Kidney capillary endothelial cell (primary cell): ENCODE measurements around the gene TLE6.
"Not testable (repeated sequence)": the region's sequence is repeated elsewhere in the genome, so short reads cannot be mapped to it uniquely, and the experiment has no call there.

Experiments used
- DNase-seq: peaks from one replicate; pipeline ENCODE4 v3.0.0-alpha.2; 2018; ENCODE audit warnings: low spot score

Gene TLE6

GRCh38 chr19:2974342-2975041 is 2.9 kb upstream of the TLE6 start:
- no peak for DNase-seq

GRCh38 chr19:2976609-2977000 is 759 bp upstream of the TLE6 start:
- DNase-seq, result no peak

GRCh38 chr19:2977746-2978138 is 378 bp downstream of the TLE6 start:
- no peak for DNase-seq

GRCh38 chr19:2978166-2978767 is 903 bp downstream of the TLE6 start:
- no peak for DNase-seq

- DNase-seq, result no peak
Observed at GRCh38 chr19:2978772-2979171, 1.4 kb downstream of the TLE6 start.

- DNase-seq, result no peak
Observed at GRCh38 chr19:2981898-2982297, 4.5 kb downstream of the TLE6 start.

- no peak for DNase-seq
Observed at GRCh38 chr19:2982561-2982960, 5.2 kb downstream of the TLE6 start.

- DNase-seq, result no peak
Observed at GRCh38 chr19:2982983-2983350, 5.6 kb downstream of the TLE6 start.

- no peak for DNase-seq
Observed at GRCh38 chr19:2983351-2984214, 6.2 kb downstream of the TLE6 start.

- DNase-seq, result no peak
Observed at GRCh38 chr19:2984215-2984528, 6.8 kb downstream of the TLE6 start.

- no peak for DNase-seq
Observed at GRCh38 chr19:2986951-2987524, 9.7 kb downstream of the TLE6 start.

- DNase-seq, result no peak
Observed at GRCh38 chr19:2987797-2988196, 10.4 kb downstream of the TLE6 start.

- no peak for DNase-seq
Observed at GRCh38 chr19:2988568-2988967, 11.2 kb downstream of the TLE6 start.

GRCh38 chr19:2989236-2989946 is 12.0 kb downstream of the TLE6 start:
- DNase-seq, result no peak

GRCh38 chr19:2992333-2992732 is 15.0 kb downstream of the TLE6 start:
- DNase-seq, result not testable (repeated sequence)

GRCh38 chr19:2992958-2993357 is 15.6 kb downstream of the TLE6 start:
- DNase-seq, result no peak

- DNase-seq, result no peak
Observed at GRCh38 chr19:2993579-2993978, 16.2 kb downstream of the TLE6 start.

- DNase-seq, result no peak
Observed at GRCh38 chr19:2994588-2995131, 17.3 kb downstream of the TLE6 start.

- DNase-seq, result no peak
Observed at GRCh38 chr19:2997720-2998119, 20.4 kb downstream of the TLE6 start.

GRCh38 chr19:2998642-2999041 is 21.3 kb downstream of the TLE6 start:
- DNase-seq, result no peak

- no peak for DNase-seq
Observed at GRCh38 chr19:3001235-3001800, 24.0 kb downstream of the TLE6 start.

GRCh38 chr19:3003046-3003445 is 25.7 kb downstream of the TLE6 start:
- DNase-seq, result no peak
